ENCODE measurements around the gene FCN2. TPM values are rescaled to one million over a fixed set of nuclear protein-coding genes. Genes with fewer than 3 reads are reported as not detected.

The FCN2 gene
- total and polyA plus RNA-seq, 2 of the 4 experiments (the other 2 are of a cell fraction): not detected

- no peak overlapping the region for H4K5ac ChIP-seq (ENCODE audit: low read depth, low read length)
- no peak overlapping the region for H3K56ac ChIP-seq (ENCODE audit: extremely low read depth, insufficient read depth, low read length)
- no peak overlapping the region for H2AK9ac ChIP-seq (replicated peaks; ENCODE audit: low read depth, low read length, poor library complexity)
- no peak for DNase-seq
- intact Hi-C loops (cut with micrococcal nuclease): no loop called here
- H3K36me3 ChIP-seq (ENCODE audit: control insufficient read depth, insufficient read depth, low read length): no peaks in the 10 kb centered on the region
- H4K8ac ChIP-seq (ENCODE audit: low read depth in 2 of 2, low read length in 2 of 2): no peak overlapping the region
- H2BK20ac ChIP-seq (ENCODE audit: low read depth, low read length): no peak overlapping the region
- no peak overlapping the region for H3K14ac ChIP-seq (replicated peaks; ENCODE audit: low read depth, low read length)
- 100% methylated on average over 1 of the region's 7 CpGs; no CpG with 5 or more reads in 1 of the 2 experiments for WGBS, 2 experiments (ENCODE audit: extremely low coverage in 2 of 2, insufficient read length in 1 of 2)
- ATAC-seq (ENCODE audit: low read depth): no peak
- ChIA-PET CTCF (no interaction called here), POLR2A (ENCODE audit: unreplicated experiment) (no interaction called here)
- no peak overlapping the region for H2BK5ac ChIP-seq (ENCODE audit: low read depth, low read length, poor library complexity, severe bottlenecking)
- no peak overlapping the region for H3K18ac ChIP-seq (ENCODE audit: low read depth, low read length)
- H3K79me1 ChIP-seq (ENCODE audit: low read depth in 1 of 2, low read length in 2 of 2): no peaks in the 10 kb centered on the region
- H3K23ac ChIP-seq (ENCODE audit: low read depth, low read length): no peak overlapping the region
- no peak overlapping the region for H2AFZ ChIP-seq (replicated peaks; ENCODE audit: low read length, poor library complexity)
- H3K4me2 ChIP-seq (ENCODE audit: low read depth, low read length): no peak overlapping the region
- TF ChIP-seq, protein P1, sequence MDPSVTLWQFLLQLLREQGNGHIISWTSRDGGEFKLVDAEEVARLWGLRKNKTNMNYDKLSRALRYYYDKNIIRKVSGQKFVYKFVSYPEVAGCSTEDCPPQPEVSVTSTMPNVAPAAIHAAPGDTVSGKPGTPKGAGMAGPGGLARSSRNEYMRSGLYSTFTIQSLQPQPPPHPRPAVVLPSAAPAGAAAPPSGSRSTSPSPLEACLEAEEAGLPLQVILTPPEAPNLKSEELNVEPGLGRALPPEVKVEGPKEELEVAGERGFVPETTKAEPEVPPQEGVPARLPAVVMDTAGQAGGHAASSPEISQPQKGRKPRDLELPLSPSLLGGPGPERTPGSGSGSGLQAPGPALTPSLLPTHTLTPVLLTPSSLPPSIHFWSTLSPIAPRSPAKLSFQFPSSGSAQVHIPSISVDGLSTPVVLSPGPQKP (IDR thresholded peaks at IDR 0.05; ENCODE audit: borderline replicate concordance, low read depth, low read length): no peak
- TF ChIP-seq SMC3 (IDR thresholded peaks at IDR 0.05; ENCODE audit: low read depth, low read length) (no peak), CHD1 (IDR thresholded peaks at IDR 0.05; ENCODE audit: low read depth, low read length) (no peak), CEBPB (IDR thresholded peaks at IDR 0.05; ENCODE audit: low read depth, low read length) (no peak), NFE2L2 (IDR thresholded peaks at IDR 0.05; ENCODE audit: low read depth, low read length) (no peak), FOS (IDR thresholded peaks at IDR 0.05; ENCODE audit: low read depth, low read length) (no peak), MAZ (IDR thresholded peaks at IDR 0.05; ENCODE audit: borderline replicate concordance, low read depth, low read length) (no peak)
- peaks cover 19% of the 10 kb centered on the region for H3K27me3 ChIP-seq (ENCODE audit: control insufficient read depth, insufficient read depth, low read length)
- peaks cover 10% of the 10 kb centered on the region for H3K4me1 ChIP-seq (ENCODE audit: control insufficient read depth, insufficient read depth, low read length)
- no TSS peak for BruUV-seq (replicated peaks)
- H2BK120ac ChIP-seq (ENCODE audit: low read depth, low read length): no peak overlapping the region
- H3K27ac ChIP-seq (ENCODE audit: insufficient read depth, low read length): no peak overlapping the region
- H4K91ac ChIP-seq (ENCODE audit: insufficient read depth, low read depth, low read length): no peak overlapping the region
- H3K9me1 ChIP-seq (ENCODE audit: insufficient read depth, low read length): no peaks in the 10 kb centered on the region
- H3K9me3 ChIP-seq (ENCODE audit: control insufficient read depth, insufficient read depth, low read length): peaks cover 6% of the 10 kb centered on the region; the same call in 1 of the 2 replicates
- in situ Hi-C loops (cut with MboI; ENCODE audit: low sequenced_read_pairs): no loop called here
- H3K4ac ChIP-seq (ENCODE audit: low read depth, low read length): no peak overlapping the region
- H3K4me3 ChIP-seq (ENCODE audit: insufficient read depth, low read depth, low read length): no peak overlapping the region
- no peak overlapping the region for H3K9ac ChIP-seq (ENCODE audit: low read depth, low read length)
- dilution Hi-C loops (cut with HindIII; ENCODE audit: low sequenced_read_pairs, unreplicated experiment): no loop called here
- H2AK5ac ChIP-seq (ENCODE audit: low read depth, low read length): no peak overlapping the region
- no peak overlapping the region for H2BK15ac ChIP-seq (ENCODE audit: low read depth, low read length)
- no peaks in the 10 kb centered on the region for H4K20me1 ChIP-seq (ENCODE audit: insufficient read depth, low read length)
These were observed 13.7 kb downstream of the FCN2 start for GRCh38 chr9:134894136-134894860.

Measured in IMR-90 (cell line).